GM12878 (cell line): ENCODE data around the gene FBXO7. TPM values are rescaled to one million over a fixed set of nuclear protein-coding genes. Genes with fewer than 3 reads are reported as not detected.

Experiments used
- ATF3 ChIP-seq: IDR thresholded peaks from 2 replicates; pipeline ENCODE4 v1.6.1; 2011; ENCODE audit warnings: low read depth, mild to moderate bottlenecking, low read length, moderate library complexity, borderline replicate concordance; ENCODE audit errors: extremely low read depth
- CEBPB ChIP-seq, 2 experiments: fragments of 150-350 bp in 1 of 2; IDR thresholded peaks; 2 replicates each; pipeline ENCODE4 v1.6.1; 2012 to 2014; ENCODE audit warnings: low read depth in 2 of 2, low read length in 2 of 2, borderline replicate concordance in 1 of 2, inconsistent platforms in 1 of 2
- E4F1 ChIP-seq: fragments of 450-650 bp; IDR thresholded peaks from 2 replicates; pipeline ENCODE4 v1.6.1; 2018; ENCODE audit warnings: borderline replicate concordance, mild to moderate bottlenecking; ENCODE audit not compliant: partially characterized antibody
- MAX ChIP-seq: IDR thresholded peaks from 2 replicates; pipeline ENCODE4 v1.6.1; 2012; ENCODE audit warnings: low read depth, low read length, improper control_type of control experiment
- MXI1 ChIP-seq: fragments of 150-350 bp; IDR thresholded peaks from 2 replicates; pipeline ENCODE4 v1.6.1; 2011; ENCODE audit warnings: low read depth, mild to moderate bottlenecking, inconsistent platforms, low read length, improper control_type of control experiment
- MYC ChIP-seq: IDR thresholded peaks from 2 replicates; pipeline ENCODE4 v1.6.1; 2011; ENCODE audit warnings: mild to moderate bottlenecking, low read length, moderate library complexity, inconsistent platforms; ENCODE audit not compliant: insufficient read depth, insufficient replicate concordance, insufficient read length, severe bottlenecking
- PBX3 ChIP-seq: IDR thresholded peaks from 2 replicates; pipeline ENCODE4 v1.6.1; 2011; ENCODE audit warnings: mild to moderate bottlenecking, low read depth, low read length, moderate library complexity; ENCODE audit not compliant: insufficient replicate concordance
- SIN3A ChIP-seq: IDR thresholded peaks from 2 replicates; pipeline ENCODE4 v1.6.1; 2012; ENCODE audit warnings: low read depth, low read length, improper control_type of control experiment
- SKIL ChIP-seq: fragments of 450-650 bp; IDR thresholded peaks from 2 replicates; pipeline ENCODE4 v1.6.1; 2017; ENCODE audit warnings: mild to moderate bottlenecking, low read depth, inconsistent platforms; ENCODE audit not compliant: poor library complexity, severe bottlenecking
- SRF ChIP-seq, 2 experiments: IDR thresholded peaks; 2 replicates each; pipeline ENCODE4 v1.6.1; 2011; ENCODE audit warnings: low read depth in 2 of 2, low read length in 2 of 2, mild to moderate bottlenecking in 1 of 2, moderate library complexity in 1 of 2
- polyA plus RNA-seq, 11 experiments: library from polyadenylated mRNA; depleted of rRNA in 4 of 11; unstranded in 6 of 11; stranded (reverse) in 5 of 11; fragments of >200 nt; fragmentation: Nextera tagmentation in 4 of 11; fragmentation: Illumina TruSeq in 1 of 11; extraction: Ambion mirVana in 4 of 11; extraction: Trizol in 1 of 11; gene quantifications; 1 replicate in 1 of 11; 2 replicates in 10 of 11; pipeline versions ENCODE4 v1.2.1 to v1.2.3, GENCODE V29; 2011 to 2016; ENCODE audit warnings: inconsistent platforms in 2 of 11, missing spikeins in 2 of 11, low read depth in 1 of 11
- total RNA-seq, 4 experiments: library from RNA; depleted of rRNA in 3 of 4; stranded (reverse); fragments of >200 nt in 3 of 4; fragmentation: Illumina TruSeq in 1 of 4; extraction: Trizol in 1 of 4; gene quantifications; 2 replicates each; pipeline versions ENCODE4 v1.2.1 to v1.2.3, GENCODE V29; 2013 to 2021

FBXO7 gene
- total and polyA plus RNA-seq, 10 of the 15 experiments (the other 5 are each of a cell fraction or from before 2014, with no cell fraction given) = 37.3 to 192 (median 110) TPM

GRCh38 chr22:32486656-32487390, 12.2 kb downstream of the FBXO7 start (continued):
- TF ChIP-seq E4F1 = no peak
- TF ChIP-seq SIN3A = no peak
- TF ChIP-seq CEBPB (IDR thresholded peaks at IDR 0.05; ENCODE audit: borderline replicate concordance in 1 of 2, low read depth in 2 of 2, low read length in 2 of 2) = no peak
- no peak for TF ChIP-seq MXI1
- TF ChIP-seq SRF (IDR thresholded peaks at IDR 0.05; ENCODE audit: low read depth in 2 of 2, low read length in 2 of 2) = no peak
- no peak for TF ChIP-seq PBX3
- no peak for TF ChIP-seq MYC
- no peak for TF ChIP-seq MAX
- no peak for TF ChIP-seq SKIL
- no peak for TF ChIP-seq ATF3
- TF ChIP-seq, all 136 proteins: peak for 0
